ENCODE measurements around the gene NT5C.
"Not testable (repeated sequence)": the region's sequence is repeated elsewhere in the genome, so short reads cannot be mapped to it uniquely, and the experiment has no call there.

DNA sequence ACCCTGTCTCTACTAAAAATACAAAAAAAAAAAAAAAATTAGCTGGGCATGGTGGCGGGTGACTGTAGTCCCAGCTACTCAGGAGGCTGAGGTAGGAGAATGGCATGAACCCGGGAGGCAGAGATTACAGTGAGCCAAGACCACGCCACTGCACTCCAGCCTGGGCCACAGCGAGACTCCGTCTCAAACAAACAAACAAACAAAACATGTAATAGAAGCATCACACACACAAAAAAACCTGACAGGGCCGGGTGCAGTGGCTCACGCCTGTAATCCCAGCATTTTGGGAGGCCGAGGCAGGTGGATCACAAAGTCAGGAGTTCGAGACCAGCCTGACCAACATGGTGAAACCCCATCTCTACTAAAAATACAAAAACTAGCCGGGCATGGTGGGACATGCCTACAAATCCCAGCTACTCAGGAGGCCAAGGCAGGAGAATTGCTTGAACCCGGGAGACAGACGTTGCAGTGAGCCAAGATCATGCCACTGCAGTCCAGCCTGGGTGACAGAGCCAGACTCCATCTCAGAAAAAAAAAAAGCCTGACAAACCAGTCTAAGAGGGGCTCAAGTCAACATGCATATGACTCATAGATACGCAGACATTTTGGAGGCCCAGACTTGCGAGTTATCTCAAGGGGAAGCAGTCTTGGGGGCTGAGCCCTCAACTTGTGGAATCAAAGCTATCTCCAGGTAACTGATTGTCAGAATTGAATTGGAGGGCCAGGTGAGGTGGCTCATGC lies 2.2 kb upstream of the NT5C start:
- TF ChIP-seq, protein P1, sequence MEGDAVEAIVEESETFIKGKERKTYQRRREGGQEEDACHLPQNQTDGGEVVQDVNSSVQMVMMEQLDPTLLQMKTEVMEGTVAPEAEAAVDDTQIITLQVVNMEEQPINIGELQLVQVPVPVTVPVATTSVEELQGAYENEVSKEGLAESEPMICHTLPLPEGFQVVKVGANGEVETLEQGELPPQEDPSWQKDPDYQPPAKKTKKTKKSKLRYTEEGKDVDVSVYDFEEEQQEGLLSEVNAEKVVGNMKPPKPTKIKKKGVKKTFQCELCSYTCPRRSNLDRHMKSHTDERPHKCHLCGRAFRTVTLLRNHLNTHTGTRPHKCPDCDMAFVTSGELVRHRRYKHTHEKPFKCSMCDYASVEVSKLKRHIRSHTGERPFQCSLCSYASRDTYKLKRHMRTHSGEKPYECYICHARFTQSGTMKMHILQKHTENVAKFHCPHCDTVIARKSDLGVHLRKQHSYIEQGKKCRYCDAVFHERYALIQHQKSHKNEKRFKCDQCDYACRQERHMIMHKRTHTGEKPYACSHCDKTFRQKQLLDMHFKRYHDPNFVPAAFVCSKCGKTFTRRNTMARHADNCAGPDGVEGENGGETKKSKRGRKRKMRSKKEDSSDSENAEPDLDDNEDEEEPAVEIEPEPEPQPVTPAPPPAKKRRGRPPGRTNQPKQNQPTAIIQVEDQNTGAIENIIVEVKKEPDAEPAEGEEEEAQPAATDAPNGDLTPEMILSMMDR (conservative IDR thresholded peaks at IDR 0.05; ENCODE audit: low read length), result not testable (repeated sequence)
- TF ChIP-seq EZH2phosphoT487 (IDR thresholded peaks at IDR 0.05; ENCODE audit: borderline replicate concordance, low read depth, low read length), result not testable (repeated sequence)

Measured in OCI-LY7 (cell line).